WTC11 (cell line): ENCODE results near the gene KCNK5. TPM values are rescaled to one million over a fixed set of nuclear protein-coding genes. Genes with fewer than 3 reads are reported as not detected.

ENCODE experiments used
- ATAC-seq: fragments of 200-7000 bp; cut with Tn5 transposase; 2 replicates; pipeline ENCODE4 v1.10.0; 2021; ENCODE audit warnings: mild to moderate bottlenecking, moderate library complexity
- CTCF ChIA-PET: fragments of 300-600 bp; sonication (Branson Sonifier 250); formaldehyde crosslinking; loops from one replicate; lab custom pipeline; 2021; ENCODE audit warnings: antibody characterized with exemption; lab: Charles Lee
- POLR2A ChIA-PET: fragments of 350-600 bp; sonication (Branson Sonifier 250); formaldehyde crosslinking; loops from one replicate; lab custom pipeline; 2021; ENCODE audit warnings: antibody characterized with exemption; lab: Charles Lee
- DNase-seq: peaks from one replicate; pipeline ENCODE4 v3.0.0; 2021; ENCODE audit warnings: low spot score
- H3K27ac Mint-ChIP-seq: 2 replicates; pipeline ENCODE4 v1.8.0; 2021; ENCODE audit warnings: mixed read lengths
- H3K27me3 Mint-ChIP-seq: 2 replicates; pipeline ENCODE4 v1.8.0; 2021; ENCODE audit warnings: low read depth, mild to moderate bottlenecking, moderate library complexity, mixed read lengths
- H3K36me3 Mint-ChIP-seq: 2 replicates; pipeline ENCODE4 v1.8.0; 2021; ENCODE audit warnings: mixed read lengths
- H3K4me1 Mint-ChIP-seq: 2 replicates; pipeline ENCODE4 v1.8.0; 2022; ENCODE audit warnings: mixed read lengths
- H3K4me3 Mint-ChIP-seq: 2 replicates; pipeline ENCODE4 v1.8.0; 2021; ENCODE audit warnings: mild to moderate bottlenecking, moderate library complexity, mixed read lengths
- H3K9me3 Mint-ChIP-seq: 2 replicates; pipeline ENCODE4 v1.8.0; 2021; ENCODE audit warnings: mixed read lengths
- ARID4B ChIP-seq: sonication (generic); formaldehyde crosslinking; IDR thresholded peaks from 2 replicates; pipeline ENCODE4 v1.8.0; 2023; ENCODE audit warnings: missing genetic modification reagents, mild to moderate bottlenecking, borderline replicate concordance
- ATF1 ChIP-seq: sonication (generic); formaldehyde crosslinking; IDR thresholded peaks from 2 replicates; pipeline ENCODE4 v1.8.1; 2023; ENCODE audit warnings: mild to moderate bottlenecking, moderate library complexity, missing genetic modification reagents
- ATF3 ChIP-seq: sonication (generic); formaldehyde crosslinking; conservative IDR thresholded peaks from 2 replicates; pipeline ENCODE4 v1.8.1; 2022; ENCODE audit warnings: mild to moderate bottlenecking, missing genetic modification reagents
- ATF6 ChIP-seq: sonication (generic); formaldehyde crosslinking; IDR thresholded peaks from 2 replicates; pipeline ENCODE4 v1.8.1; 2023; ENCODE audit warnings: mild to moderate bottlenecking, missing genetic modification reagents
- E2F1 ChIP-seq: sonication (generic); formaldehyde crosslinking; IDR thresholded peaks from 2 replicates; pipeline ENCODE4 v1.8.0; 2022; ENCODE audit warnings: mild to moderate bottlenecking, missing genetic modification reagents
- GABPB1 ChIP-seq: sonication (generic); formaldehyde crosslinking; IDR thresholded peaks from 2 replicates; pipeline ENCODE4 v1.8.1; 2023; ENCODE audit warnings: mild to moderate bottlenecking, missing genetic modification reagents
- HMGA2 ChIP-seq: fragments of 250-450 bp; sonication (Bioruptor Pico); IDR thresholded peaks from 2 replicates; pipeline ENCODE4 v1.4.0; 2021; ENCODE audit warnings: mild to moderate bottlenecking, moderate library complexity
- KAT7 ChIP-seq: sonication (generic); formaldehyde crosslinking; IDR thresholded peaks from 2 replicates; pipeline ENCODE4 v1.8.1; 2023; ENCODE audit warnings: missing genetic modification reagents, mild to moderate bottlenecking, borderline replicate concordance
- NFATC4 ChIP-seq: fragments of 250-450 bp; sonication (Bioruptor Pico); IDR thresholded peaks from 2 replicates; pipeline ENCODE4 v1.9.0; 2021; ENCODE audit warnings: mild to moderate bottlenecking
- NR3C1 ChIP-seq: sonication (generic); formaldehyde crosslinking; conservative IDR thresholded peaks from 2 replicates; pipeline ENCODE4 v1.8.1; 2023; ENCODE audit warnings: low read depth, mild to moderate bottlenecking, missing genetic modification reagents
- RORB ChIP-seq: fragments of 250-450 bp; sonication (Bioruptor Pico); IDR thresholded peaks from 2 replicates; pipeline ENCODE4 v1.9.0; 2021; ENCODE audit warnings: mild to moderate bottlenecking
- SP1 ChIP-seq: sonication (generic); formaldehyde crosslinking; conservative IDR thresholded peaks from 2 replicates; pipeline ENCODE4 v1.8.1; 2022; ENCODE audit warnings: missing genetic modification reagents
- ZNF263 ChIP-seq: sonication (generic); formaldehyde crosslinking; IDR thresholded peaks from 2 replicates; pipeline ENCODE4 v1.8.1; 2022; ENCODE audit warnings: low read depth, mild to moderate bottlenecking, moderate library complexity, missing genetic modification reagents
- ZNF317 ChIP-seq: sonication (generic); formaldehyde crosslinking; IDR thresholded peaks from 2 replicates; pipeline ENCODE4 v1.8.1; 2023; ENCODE audit warnings: low read depth, mild to moderate bottlenecking, moderate library complexity, missing genetic modification reagents, borderline replicate concordance
- ZNF671 ChIP-seq: fragments of 250-450 bp; sonication (Bioruptor Pico); IDR thresholded peaks from 2 replicates; pipeline ENCODE4 v1.8.0; 2021; ENCODE audit warnings: mild to moderate bottlenecking
- total RNA-seq: library from RNA; stranded (reverse); gene quantifications from 3 replicates; pipeline ENCODE4 v1.2.3, GENCODE V29; 2021
- TF ChIP-seq, protein P1 (sequence below): sonication (generic); formaldehyde crosslinking; IDR thresholded peaks from 2 replicates; pipeline ENCODE4 v1.8.1; 2022; ENCODE audit warnings: missing genetic modification reagents, borderline replicate concordance
- TF ChIP-seq, protein P2 (sequence below): sonication (generic); formaldehyde crosslinking; IDR thresholded peaks from 2 replicates; pipeline ENCODE4 v1.8.1; 2023; ENCODE audit warnings: mild to moderate bottlenecking, missing genetic modification reagents, borderline replicate concordance

The KCNK5 gene
- total RNA-seq, 1 experiment from 2014 or later, result 41.8 TPM

GRCh38 chr6:39231521-39232243 lies 2.4 kb upstream of the KCNK5 start:
- ATAC-seq, result peak; percentile 16
- ChIA-PET POLR2A (no interaction called here), CTCF (interaction anchor here (1.2 to 8.3 kb wide), 6 partner anchors 14 to 70 kb away, joined by 3 to 122 read pairs (median 9); no protein-coding TSS in a partner anchor)
- peak; percentile 41 for DNase-seq
- Mint-ChIP-seq H3K36me3 (no peaks in the 10 kb centered on the region), H3K4me3 (peak overlapping the region; percentile 42), H3K27me3 (no peaks in the 10 kb centered on the region), H3K27ac (peak overlapping the region; percentile 99), H3K9me3 (no peaks in the 10 kb centered on the region), H3K4me1 (peaks cover 66% of the 10 kb centered on the region)
- no peak for TF ChIP-seq ZNF263 (CRISPR knock-in tag)
- peak; percentile 41; the same call in 1 of the 2 replicates for TF ChIP-seq SP1 (CRISPR knock-in tag)
- no peak for TF ChIP-seq KAT7 (CRISPR knock-in tag)

DNA sequence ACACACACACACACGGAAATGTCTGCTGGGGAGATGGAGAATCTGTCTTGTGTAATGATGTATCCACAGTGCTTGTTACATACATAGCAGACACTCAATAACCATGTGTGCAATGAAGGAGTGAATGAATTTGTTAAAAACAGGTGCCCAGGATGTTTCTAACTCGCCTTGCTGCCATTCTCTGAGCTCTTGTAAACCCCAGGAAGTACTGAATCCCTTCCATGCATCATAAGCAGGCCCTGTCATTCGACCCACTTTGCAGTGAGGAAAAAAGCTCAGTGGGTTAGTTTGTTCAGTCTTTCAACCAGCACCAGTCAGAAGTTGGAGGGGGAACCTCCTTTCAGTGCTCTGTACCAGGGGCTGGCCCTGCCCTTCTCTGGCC lies 1.4 kb upstream of the KCNK5 start:
- Mint-ChIP-seq H3K9me3 (no peaks in the 10 kb centered on the region), H3K27ac (peak overlapping the region; percentile 99), H3K4me3 (no peak overlapping the region), H3K27me3 (no peaks in the 10 kb centered on the region), H3K36me3 (peaks cover 6% of the 10 kb centered on the region), H3K4me1 (peaks cover 72% of the 10 kb centered on the region)
- ATAC-seq (no peak), DNase-seq (no peak)
- POLR2A ChIA-PET, result no interaction called here
- CTCF ChIA-PET, result interaction anchor here (0.6 to 8.3 kb wide), 16 partner anchors 9 to 1865 kb away, joined by 3 to 122 read pairs (median 5); no protein-coding TSS in a partner anchor
- no peak for TF ChIP-seq ATF1 (CRISPR knock-in tag)
- no peak for TF ChIP-seq NR3C1 (CRISPR knock-in tag)
- TF ChIP-seq, protein P1, sequence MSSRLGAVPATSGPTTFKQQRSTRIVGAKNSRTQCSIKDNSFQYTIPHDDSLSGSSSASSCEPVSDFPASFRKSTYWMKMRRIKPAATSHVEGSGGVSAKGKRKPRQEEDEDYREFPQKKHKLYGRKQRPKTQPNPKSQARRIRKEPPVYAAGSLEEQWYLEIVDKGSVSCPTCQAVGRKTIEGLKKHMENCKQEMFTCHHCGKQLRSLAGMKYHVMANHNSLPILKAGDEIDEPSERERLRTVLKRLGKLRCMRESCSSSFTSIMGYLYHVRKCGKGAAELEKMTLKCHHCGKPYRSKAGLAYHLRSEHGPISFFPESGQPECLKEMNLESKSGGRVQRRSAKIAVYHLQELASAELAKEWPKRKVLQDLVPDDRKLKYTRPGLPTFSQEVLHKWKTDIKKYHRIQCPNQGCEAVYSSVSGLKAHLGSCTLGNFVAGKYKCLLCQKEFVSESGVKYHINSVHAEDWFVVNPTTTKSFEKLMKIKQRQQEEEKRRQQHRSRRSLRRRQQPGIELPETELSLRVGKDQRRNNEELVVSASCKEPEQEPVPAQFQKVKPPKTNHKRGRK (CRISPR knock-in tag), result no peak
- TF ChIP-seq SP1 (CRISPR knock-in tag), result no peak
- no peak for TF ChIP-seq ATF6 (CRISPR knock-in tag)
- TF ChIP-seq HMGA2 (CRISPR knock-in tag), result no peak
- TF ChIP-seq ZNF671 (CRISPR knock-in tag), result no peak
- TF ChIP-seq, protein P2, sequence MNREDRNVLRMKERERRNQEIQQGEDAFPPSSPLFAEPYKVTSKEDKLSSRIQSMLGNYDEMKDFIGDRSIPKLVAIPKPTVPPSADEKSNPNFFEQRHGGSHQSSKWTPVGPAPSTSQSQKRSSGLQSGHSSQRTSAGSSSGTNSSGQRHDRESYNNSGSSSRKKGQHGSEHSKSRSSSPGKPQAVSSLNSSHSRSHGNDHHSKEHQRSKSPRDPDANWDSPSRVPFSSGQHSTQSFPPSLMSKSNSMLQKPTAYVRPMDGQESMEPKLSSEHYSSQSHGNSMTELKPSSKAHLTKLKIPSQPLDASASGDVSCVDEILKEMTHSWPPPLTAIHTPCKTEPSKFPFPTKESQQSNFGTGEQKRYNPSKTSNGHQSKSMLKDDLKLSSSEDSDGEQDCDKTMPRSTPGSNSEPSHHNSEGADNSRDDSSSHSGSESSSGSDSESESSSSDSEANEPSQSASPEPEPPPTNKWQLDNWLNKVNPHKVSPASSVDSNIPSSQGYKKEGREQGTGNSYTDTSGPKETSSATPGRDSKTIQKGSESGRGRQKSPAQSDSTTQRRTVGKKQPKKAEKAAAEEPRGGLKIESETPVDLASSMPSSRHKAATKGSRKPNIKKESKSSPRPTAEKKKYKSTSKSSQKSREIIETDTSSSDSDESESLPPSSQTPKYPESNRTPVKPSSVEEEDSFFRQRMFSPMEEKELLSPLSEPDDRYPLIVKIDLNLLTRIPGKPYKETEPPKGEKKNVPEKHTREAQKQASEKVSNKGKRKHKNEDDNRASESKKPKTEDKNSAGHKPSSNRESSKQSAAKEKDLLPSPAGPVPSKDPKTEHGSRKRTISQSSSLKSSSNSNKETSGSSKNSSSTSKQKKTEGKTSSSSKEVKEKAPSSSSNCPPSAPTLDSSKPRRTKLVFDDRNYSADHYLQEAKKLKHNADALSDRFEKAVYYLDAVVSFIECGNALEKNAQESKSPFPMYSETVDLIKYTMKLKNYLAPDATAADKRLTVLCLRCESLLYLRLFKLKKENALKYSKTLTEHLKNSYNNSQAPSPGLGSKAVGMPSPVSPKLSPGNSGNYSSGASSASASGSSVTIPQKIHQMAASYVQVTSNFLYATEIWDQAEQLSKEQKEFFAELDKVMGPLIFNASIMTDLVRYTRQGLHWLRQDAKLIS, result no peak
- TF ChIP-seq NFATC4 (CRISPR knock-in tag), result no peak
- TF ChIP-seq RORB (CRISPR knock-in tag), result no peak
- no peak for TF ChIP-seq ZNF317 (CRISPR knock-in tag)
- no peak for TF ChIP-seq GABPB1
- TF ChIP-seq ARID4B (CRISPR knock-in tag), result no peak
- TF ChIP-seq ATF3 (CRISPR knock-in tag), result no peak
- TF ChIP-seq E2F1 (CRISPR knock-in tag), result no peak
